ENCODE results near the gene SIX5. TPM values are rescaled to one million over a fixed set of nuclear protein-coding genes. Genes with fewer than 3 reads are reported as not detected.

Gene SIX5
- total and polyA plus RNA-seq, 9 of the 15 experiments (the other 6 are each of a cell fraction or from before 2014, with no cell fraction given), result 1.4 to 17.2 (median 7.4) TPM; not detected in 2

DNA sequence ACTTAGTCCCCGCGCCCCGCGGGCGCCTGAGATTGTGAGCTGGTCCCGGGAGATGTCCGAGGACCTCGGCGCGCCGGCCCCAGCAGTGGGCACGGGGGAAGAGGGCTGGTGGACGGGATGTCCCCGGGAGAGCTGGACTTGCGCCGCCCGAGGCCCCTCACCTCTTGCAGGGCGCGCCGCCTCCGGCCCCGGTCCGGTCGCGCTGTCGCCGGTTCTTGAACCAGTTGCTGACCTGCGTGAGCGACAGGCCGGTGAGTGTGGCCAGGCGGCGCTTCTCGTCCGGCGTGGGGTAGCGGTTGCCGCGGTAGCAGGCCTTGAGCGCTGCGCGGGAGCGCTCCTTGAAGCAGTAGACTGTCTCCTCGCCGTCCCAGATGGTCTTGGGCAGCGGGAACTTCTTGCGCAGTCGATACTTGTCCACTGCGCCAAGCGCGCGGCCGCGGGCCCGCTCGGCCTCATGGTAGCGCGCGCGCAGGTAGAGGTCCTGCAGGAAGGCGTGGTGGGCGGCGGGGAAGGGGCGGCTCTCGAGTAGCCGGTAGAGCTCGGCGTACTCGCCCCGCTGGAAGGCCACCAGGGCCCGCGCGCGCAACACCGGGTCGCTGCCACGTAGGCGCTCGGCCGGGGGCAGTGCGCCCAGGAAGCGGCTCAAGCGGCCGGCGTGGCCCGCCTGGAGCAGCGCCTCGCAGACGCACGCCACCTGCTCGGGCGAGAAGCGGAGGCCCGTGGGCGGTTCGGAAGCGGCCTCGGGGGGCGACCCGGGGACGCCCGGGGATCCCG, 984 bp downstream of the SIX5 start (continued):
- TF ChIP-seq, protein P1, sequence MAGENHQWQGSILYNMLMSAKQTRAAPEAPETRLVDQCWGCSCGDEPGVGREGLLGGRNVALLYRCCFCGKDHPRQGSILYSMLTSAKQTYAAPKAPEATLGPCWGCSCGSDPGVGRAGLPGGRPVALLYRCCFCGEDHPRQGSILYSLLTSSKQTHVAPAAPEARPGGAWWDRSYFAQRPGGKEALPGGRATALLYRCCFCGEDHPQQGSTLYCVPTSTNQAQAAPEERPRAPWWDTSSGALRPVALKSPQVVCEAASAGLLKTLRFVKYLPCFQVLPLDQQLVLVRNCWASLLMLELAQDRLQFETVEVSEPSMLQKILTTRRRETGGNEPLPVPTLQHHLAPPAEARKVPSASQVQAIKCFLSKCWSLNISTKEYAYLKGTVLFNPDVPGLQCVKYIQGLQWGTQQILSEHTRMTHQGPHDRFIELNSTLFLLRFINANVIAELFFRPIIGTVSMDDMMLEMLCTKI (IDR thresholded peaks at IDR 0.05; ENCODE audit: partially characterized antibody), result no peak
- TF ChIP-seq, protein P2, sequence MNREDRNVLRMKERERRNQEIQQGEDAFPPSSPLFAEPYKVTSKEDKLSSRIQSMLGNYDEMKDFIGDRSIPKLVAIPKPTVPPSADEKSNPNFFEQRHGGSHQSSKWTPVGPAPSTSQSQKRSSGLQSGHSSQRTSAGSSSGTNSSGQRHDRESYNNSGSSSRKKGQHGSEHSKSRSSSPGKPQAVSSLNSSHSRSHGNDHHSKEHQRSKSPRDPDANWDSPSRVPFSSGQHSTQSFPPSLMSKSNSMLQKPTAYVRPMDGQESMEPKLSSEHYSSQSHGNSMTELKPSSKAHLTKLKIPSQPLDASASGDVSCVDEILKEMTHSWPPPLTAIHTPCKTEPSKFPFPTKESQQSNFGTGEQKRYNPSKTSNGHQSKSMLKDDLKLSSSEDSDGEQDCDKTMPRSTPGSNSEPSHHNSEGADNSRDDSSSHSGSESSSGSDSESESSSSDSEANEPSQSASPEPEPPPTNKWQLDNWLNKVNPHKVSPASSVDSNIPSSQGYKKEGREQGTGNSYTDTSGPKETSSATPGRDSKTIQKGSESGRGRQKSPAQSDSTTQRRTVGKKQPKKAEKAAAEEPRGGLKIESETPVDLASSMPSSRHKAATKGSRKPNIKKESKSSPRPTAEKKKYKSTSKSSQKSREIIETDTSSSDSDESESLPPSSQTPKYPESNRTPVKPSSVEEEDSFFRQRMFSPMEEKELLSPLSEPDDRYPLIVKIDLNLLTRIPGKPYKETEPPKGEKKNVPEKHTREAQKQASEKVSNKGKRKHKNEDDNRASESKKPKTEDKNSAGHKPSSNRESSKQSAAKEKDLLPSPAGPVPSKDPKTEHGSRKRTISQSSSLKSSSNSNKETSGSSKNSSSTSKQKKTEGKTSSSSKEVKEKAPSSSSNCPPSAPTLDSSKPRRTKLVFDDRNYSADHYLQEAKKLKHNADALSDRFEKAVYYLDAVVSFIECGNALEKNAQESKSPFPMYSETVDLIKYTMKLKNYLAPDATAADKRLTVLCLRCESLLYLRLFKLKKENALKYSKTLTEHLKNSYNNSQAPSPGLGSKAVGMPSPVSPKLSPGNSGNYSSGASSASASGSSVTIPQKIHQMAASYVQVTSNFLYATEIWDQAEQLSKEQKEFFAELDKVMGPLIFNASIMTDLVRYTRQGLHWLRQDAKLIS (CRISPR knock-in tag; IDR thresholded peaks at IDR 0.05), result no peak
- TF ChIP-seq, protein P3, sequence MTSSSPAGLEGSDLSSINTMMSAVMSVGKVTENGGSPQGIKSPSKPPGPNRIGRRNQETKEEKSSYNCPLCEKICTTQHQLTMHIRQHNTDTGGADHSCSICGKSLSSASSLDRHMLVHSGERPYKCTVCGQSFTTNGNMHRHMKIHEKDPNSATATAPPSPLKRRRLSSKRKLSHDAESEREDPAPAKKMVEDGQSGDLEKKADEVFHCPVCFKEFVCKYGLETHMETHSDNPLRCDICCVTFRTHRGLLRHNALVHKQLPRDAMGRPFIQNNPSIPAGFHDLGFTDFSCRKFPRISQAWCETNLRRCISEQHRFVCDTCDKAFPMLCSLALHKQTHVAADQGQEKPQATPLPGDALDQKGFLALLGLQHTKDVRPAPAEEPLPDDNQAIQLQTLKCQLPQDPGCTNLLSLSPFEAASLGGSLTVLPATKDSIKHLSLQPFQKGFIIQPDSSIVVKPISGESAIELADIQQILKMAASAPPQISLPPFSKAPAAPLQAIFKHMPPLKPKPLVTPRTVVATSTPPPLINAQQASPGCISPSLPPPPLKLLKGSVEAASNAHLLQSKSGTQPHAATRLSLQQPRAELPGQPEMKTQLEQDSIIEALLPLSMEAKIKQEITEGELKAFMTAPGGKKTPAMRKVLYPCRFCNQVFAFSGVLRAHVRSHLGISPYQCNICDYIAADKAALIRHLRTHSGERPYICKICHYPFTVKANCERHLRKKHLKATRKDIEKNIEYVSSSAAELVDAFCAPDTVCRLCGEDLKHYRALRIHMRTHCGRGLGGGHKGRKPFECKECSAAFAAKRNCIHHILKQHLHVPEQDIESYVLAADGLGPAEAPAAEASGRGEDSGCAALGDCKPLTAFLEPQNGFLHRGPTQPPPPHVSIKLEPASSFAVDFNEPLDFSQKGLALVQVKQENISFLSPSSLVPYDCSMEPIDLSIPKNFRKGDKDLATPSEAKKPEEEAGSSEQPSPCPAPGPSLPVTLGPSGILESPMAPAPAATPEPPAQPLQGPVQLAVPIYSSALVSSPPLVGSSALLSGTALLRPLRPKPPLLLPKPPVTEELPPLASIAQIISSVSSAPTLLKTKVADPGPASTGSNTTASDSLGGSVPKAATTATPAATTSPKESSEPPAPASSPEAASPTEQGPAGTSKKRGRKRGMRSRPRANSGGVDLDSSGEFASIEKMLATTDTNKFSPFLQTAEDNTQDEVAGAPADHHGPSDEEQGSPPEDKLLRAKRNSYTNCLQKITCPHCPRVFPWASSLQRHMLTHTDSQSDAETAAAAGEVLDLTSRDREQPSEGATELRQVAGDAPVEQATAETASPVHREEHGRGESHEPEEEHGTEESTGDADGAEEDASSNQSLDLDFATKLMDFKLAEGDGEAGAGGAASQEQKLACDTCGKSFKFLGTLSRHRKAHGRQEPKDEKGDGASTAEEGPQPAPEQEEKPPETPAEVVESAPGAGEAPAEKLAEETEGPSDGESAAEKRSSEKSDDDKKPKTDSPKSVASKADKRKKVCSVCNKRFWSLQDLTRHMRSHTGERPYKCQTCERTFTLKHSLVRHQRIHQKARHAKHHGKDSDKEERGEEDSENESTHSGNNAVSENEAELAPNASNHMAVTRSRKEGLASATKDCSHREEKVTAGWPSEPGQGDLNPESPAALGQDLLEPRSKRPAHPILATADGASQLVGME (CRISPR knock-in tag; IDR thresholded peaks at IDR 0.05), result no peak
- TF ChIP-seq NONO (IDR thresholded peaks at IDR 0.05; ENCODE audit: low read depth in 2 of 2, low read length in 1 of 2) (peak; percentile 49 to 70; a peak in 3 of 4 replicates), MED1 (CRISPR knock-in tag; IDR thresholded peaks at IDR 0.05; ENCODE audit: borderline replicate concordance) (no peak)
- TF ChIP-seq, protein P4, sequence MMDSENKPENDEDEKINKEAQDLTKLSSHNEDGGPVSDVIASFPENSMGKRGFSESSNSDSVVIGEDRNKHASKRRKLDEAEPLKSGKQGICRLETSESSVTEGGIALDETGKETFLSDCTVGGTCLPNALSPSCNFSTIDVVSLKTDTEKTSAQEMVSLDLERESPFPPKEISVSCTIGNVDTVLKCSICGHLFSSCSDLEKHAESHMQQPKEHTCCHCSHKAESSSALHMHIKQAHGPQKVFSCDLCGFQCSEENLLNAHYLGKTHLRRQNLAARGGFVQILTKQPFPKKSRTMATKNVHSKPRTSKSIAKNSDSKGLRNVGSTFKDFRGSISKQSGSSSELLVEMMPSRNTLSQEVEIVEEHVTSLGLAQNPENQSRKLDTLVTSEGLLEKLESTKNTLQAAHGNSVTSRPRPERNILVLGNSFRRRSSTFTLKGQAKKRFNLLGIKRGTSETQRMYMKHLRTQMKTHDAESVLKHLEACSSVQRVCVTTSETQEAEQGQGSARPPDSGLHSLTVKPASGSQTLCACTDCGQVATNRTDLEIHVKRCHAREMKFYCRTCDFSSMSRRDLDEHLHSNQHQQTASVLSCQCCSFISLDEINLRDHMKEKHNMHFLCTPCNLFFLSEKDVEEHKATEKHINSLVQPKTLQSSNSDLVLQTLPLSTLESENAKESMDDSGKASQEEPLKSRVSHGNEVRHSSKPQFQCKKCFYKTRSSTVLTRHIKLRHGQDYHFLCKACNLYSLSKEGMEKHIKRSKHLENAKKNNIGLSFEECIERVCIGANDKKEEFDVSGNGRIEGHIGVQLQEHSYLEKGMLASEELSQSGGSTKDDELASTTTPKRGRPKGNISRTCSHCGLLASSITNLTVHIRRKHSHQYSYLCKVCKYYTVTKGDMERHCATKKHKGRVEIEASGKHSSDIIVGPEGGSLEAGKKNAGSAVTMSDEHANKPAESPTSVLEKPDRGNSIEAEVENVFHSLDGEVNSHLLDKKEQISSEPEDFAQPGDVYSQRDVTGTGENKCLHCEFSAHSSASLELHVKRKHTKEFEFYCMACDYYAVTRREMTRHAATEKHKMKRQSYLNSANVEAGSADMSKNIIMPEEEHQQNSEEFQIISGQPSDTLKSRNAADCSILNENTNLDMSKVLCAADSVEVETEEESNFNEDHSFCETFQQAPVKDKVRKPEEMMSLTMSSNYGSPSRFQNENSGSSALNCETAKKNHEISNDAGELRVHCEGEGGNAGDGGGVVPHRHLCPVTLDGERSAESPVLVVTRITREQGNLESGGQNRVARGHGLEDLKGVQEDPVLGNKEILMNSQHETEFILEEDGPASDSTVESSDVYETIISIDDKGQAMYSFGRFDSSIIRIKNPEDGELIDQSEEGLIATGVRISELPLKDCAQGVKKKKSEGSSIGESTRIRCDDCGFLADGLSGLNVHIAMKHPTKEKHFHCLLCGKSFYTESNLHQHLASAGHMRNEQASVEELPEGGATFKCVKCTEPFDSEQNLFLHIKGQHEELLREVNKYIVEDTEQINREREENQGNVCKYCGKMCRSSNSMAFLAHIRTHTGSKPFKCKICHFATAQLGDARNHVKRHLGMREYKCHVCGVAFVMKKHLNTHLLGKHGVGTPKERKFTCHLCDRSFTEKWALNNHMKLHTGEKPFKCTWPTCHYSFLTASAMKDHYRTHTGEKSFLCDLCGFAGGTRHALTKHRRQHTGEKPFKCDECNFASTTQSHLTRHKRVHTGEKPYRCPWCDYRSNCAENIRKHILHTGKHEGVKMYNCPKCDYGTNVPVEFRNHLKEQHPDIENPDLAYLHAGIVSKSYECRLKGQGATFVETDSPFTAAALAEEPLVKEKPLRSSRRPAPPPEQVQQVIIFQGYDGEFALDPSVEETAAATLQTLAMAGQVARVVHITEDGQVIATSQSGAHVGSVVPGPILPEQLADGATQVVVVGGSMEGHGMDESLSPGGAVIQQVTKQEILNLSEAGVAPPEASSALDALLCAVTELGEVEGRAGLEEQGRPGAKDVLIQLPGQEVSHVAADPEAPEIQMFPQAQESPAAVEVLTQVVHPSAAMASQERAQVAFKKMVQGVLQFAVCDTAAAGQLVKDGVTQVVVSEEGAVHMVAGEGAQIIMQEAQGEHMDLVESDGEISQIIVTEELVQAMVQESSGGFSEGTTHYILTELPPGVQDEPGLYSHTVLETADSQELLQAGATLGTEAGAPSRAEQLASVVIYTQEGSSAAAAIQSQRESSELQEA (IDR thresholded peaks at IDR 0.05; ENCODE audit: low read depth), result no peak
